ENCODE data around the gene SLC4A8. TPM values are rescaled to one million over a fixed set of nuclear protein-coding genes. Genes with fewer than 3 reads are reported as not detected.
"Not testable (repeated sequence)": the region's sequence is repeated elsewhere in the genome, so short reads cannot be mapped to it uniquely, and the experiment has no call there.

The SLC4A8 gene
- total RNA-seq, 2 donors from 2014 or later, result 2.8 to 7.1 TPM

GRCh38 chr12:51507178-51507577, 82.5 kb downstream of the SLC4A8 start:
- DNase-seq (ENCODE audit: low spot score), result no peak
- H3K27me3 ChIP-seq (replicated peaks; ENCODE audit: insufficient read depth), result no peaks in the 10 kb centered on the region
- H3K4me1 ChIP-seq (ENCODE audit: control insufficient read depth in 1 of 2, low read depth in 2 of 2), result no peaks in the 10 kb centered on the region
- no peak overlapping the region for H3K27ac ChIP-seq
- no peak for ATAC-seq (ENCODE audit: insufficient number of reproducible peaks, low FRiP score, low read depth)
- no peaks in the 10 kb centered on the region for H3K36me3 ChIP-seq
- TF ChIP-seq CTCF (IDR thresholded peaks at IDR 0.05), result no peak
- no peak overlapping the region for H3K4me3 ChIP-seq
- no peaks in the 10 kb centered on the region for H3K9me3 ChIP-seq

- Histone ChIP-seq H3K4me1 (ENCODE audit: control insufficient read depth in 1 of 2, low read depth in 2 of 2) (no peaks in the 10 kb centered on the region), H3K9me3 (no peaks in the 10 kb centered on the region), H3K4me3 (no peak overlapping the region), H3K27me3 (replicated peaks; ENCODE audit: insufficient read depth) (no peaks in the 10 kb centered on the region), H3K27ac (no peak overlapping the region), H3K36me3 (no peaks in the 10 kb centered on the region)
- ATAC-seq (ENCODE audit: insufficient number of reproducible peaks, low FRiP score, low read depth) (no peak), DNase-seq (ENCODE audit: low spot score) (no peak)
- TF ChIP-seq CTCF (IDR thresholded peaks at IDR 0.05), result no peak
Observed at GRCh38 chr12:51508285-51508684, 83.7 kb downstream of the SLC4A8 start.

- no peak for TF ChIP-seq CTCF (IDR thresholded peaks at IDR 0.05)
- Histone ChIP-seq H3K27me3 (replicated peaks; ENCODE audit: insufficient read depth) (no peaks in the 10 kb centered on the region), H3K36me3 (no peaks in the 10 kb centered on the region), H3K4me1 (ENCODE audit: control insufficient read depth in 1 of 2, low read depth in 2 of 2) (no peaks in the 10 kb centered on the region), H3K4me3 (no peak overlapping the region), H3K9me3 (no peaks in the 10 kb centered on the region), H3K27ac (no peak overlapping the region)
- DNase-seq (ENCODE audit: low spot score) (no peak), ATAC-seq (ENCODE audit: insufficient number of reproducible peaks, low FRiP score, low read depth) (no peak)
Observed at GRCh38 chr12:51511546-51512260, 87.1 kb downstream of the SLC4A8 start.

GRCh38 chr12:51512438-51512837, 87.8 kb downstream of the SLC4A8 start:
- Histone ChIP-seq H3K27me3 (replicated peaks; ENCODE audit: insufficient read depth) (no peaks in the 10 kb centered on the region), H3K9me3 (no peaks in the 10 kb centered on the region), H3K4me1 (ENCODE audit: control insufficient read depth in 1 of 2, low read depth in 2 of 2) (no peaks in the 10 kb centered on the region), H3K36me3 (no peaks in the 10 kb centered on the region), H3K4me3 (no peak overlapping the region), H3K27ac (no peak overlapping the region)
- ATAC-seq (ENCODE audit: insufficient number of reproducible peaks, low FRiP score, low read depth), result no peak
- no peak for TF ChIP-seq CTCF (IDR thresholded peaks at IDR 0.05)
- DNase-seq (ENCODE audit: low spot score), result no peak

GRCh38 chr12:51515037-51515436, 90.4 kb downstream of the SLC4A8 start:
- DNase-seq (ENCODE audit: low spot score); H3K27me3 ChIP-seq (replicated peaks; ENCODE audit: insufficient read depth); H3K27ac ChIP-seq; H3K36me3 ChIP-seq; ATAC-seq (ENCODE audit: insufficient number of reproducible peaks, low FRiP score, low read depth); H3K9me3 ChIP-seq; H3K4me1 ChIP-seq (ENCODE audit: control insufficient read depth in 1 of 2, low read depth in 2 of 2); H3K4me3 ChIP-seq: not testable (repeated sequence)

GRCh38 chr12:51517316-51517715, 92.7 kb downstream of the SLC4A8 start:
- DNase-seq (ENCODE audit: low spot score) (no peak), ATAC-seq (ENCODE audit: insufficient number of reproducible peaks, low FRiP score, low read depth) (no peak)
- Histone ChIP-seq H3K36me3 (no peaks in the 10 kb centered on the region), H3K27me3 (replicated peaks; ENCODE audit: insufficient read depth) (no peaks in the 10 kb centered on the region), H3K4me1 (ENCODE audit: control insufficient read depth in 1 of 2, low read depth in 2 of 2) (no peaks in the 10 kb centered on the region), H3K9me3 (no peaks in the 10 kb centered on the region), H3K27ac (no peak overlapping the region), H3K4me3 (no peak overlapping the region)
- TF ChIP-seq CTCF (IDR thresholded peaks at IDR 0.05), result no peak

All from thoracic aorta (tissue), 2 donors.